ENCODE results near the gene FUCA2. TPM values are rescaled to one million over a fixed set of nuclear protein-coding genes. Genes with fewer than 3 reads are reported as not detected.
"Not testable (repeated sequence)": the region's sequence is repeated elsewhere in the genome, so short reads cannot be mapped to it uniquely, and the experiment has no call there.

FUCA2 gene
- total RNA-seq, 1 donor from 2014 or later = 52.3 TPM

DNA sequence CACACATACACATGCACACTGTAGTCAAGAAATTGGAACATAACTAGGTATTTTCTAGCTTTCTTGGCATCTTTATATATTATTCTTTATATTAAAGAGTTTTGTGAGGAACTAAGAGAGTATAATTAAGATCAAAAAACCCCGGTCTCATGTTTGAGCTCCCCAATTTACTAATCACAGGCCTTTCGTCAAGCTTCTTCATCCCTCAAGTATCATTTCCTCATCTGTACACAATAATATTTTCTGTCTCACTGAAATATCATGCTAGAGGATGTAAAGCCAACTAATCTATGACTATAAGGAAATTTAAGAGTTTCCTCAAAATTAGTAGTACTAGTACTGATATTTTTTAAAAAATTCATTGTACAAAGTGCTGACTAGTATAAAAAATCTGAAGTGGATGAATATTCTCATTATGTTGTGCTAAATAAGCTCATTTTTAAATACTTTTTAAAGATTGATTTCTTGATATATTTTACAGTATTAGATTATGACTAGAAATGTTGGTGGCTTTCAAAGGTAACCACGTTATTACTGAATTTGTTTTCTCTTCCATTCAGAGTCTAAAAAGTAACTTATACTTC lies 32.9 kb downstream of the FUCA2 start:
- no peak overlapping the region for H3K27ac Mint-ChIP-seq
- no peaks in the 10 kb centered on the region for H3K27me3 Mint-ChIP-seq (ENCODE audit: low read depth)
- no peaks in the 10 kb centered on the region for H3K4me1 Mint-ChIP-seq
- peaks cover 38% of the 10 kb centered on the region for H3K36me3 Mint-ChIP-seq
- no peaks in the 10 kb centered on the region for H3K9me3 Mint-ChIP-seq
- DNase-seq (ENCODE audit: low spot score in 2 of 2, unreplicated experiment in 2 of 2) = no peak
- no peak overlapping the region for H3K4me3 Mint-ChIP-seq
- TF ChIP-seq, protein P1, sequence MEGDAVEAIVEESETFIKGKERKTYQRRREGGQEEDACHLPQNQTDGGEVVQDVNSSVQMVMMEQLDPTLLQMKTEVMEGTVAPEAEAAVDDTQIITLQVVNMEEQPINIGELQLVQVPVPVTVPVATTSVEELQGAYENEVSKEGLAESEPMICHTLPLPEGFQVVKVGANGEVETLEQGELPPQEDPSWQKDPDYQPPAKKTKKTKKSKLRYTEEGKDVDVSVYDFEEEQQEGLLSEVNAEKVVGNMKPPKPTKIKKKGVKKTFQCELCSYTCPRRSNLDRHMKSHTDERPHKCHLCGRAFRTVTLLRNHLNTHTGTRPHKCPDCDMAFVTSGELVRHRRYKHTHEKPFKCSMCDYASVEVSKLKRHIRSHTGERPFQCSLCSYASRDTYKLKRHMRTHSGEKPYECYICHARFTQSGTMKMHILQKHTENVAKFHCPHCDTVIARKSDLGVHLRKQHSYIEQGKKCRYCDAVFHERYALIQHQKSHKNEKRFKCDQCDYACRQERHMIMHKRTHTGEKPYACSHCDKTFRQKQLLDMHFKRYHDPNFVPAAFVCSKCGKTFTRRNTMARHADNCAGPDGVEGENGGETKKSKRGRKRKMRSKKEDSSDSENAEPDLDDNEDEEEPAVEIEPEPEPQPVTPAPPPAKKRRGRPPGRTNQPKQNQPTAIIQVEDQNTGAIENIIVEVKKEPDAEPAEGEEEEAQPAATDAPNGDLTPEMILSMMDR (IDR thresholded peaks at IDR 0.05; ENCODE audit: unreplicated experiment) = no peak

DNA sequence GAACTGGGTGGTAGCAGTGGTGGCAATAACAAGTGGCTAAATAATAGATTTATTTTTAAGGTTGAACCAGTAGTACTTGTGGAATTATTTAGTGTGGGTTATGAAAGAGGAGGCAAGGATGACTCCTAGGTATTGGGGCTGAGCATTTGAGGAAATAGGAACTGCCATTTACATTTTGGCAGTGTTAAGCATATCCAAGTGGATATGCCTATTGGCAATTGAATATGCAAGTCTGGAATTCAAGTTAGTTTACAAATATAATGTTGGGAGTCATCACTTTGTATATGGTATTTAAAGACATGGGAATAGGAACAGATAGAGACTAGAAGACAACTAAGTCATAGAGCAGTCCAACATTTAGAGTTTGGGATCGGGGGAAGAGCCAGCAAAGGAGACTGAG lies 35.0 kb downstream of the FUCA2 start:
- Mint-ChIP-seq H3K9me3 (no peaks in the 10 kb centered on the region), H3K4me1 (no peaks in the 10 kb centered on the region), H3K4me3 (no peak overlapping the region), H3K27me3 (ENCODE audit: low read depth) (no peaks in the 10 kb centered on the region), H3K36me3 (peaks cover 47% of the 10 kb centered on the region), H3K27ac (no peak overlapping the region)
- TF ChIP-seq, protein P1 (IDR thresholded peaks at IDR 0.05; ENCODE audit: unreplicated experiment) = no peak
- no peak for DNase-seq (ENCODE audit: low spot score in 2 of 2, unreplicated experiment in 2 of 2)

DNA sequence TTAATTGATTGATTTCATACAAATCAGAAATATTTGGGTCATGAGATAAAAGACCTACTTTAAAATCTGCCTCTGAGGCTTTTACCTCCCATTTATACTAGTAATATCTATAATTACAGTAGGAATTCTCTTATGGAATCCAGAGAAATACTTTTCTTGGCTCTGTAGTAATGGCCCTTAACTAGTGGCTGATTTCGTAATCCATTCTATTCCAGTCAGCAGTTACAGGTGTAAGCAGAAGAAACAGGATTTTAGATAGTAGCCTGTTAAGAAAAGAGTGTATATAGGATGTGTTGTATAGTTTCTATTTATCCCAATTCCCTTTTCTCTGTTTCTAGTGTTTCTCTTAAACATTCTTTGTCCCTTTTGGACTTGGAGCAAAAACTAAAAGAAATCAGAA lies 39.7 kb downstream of the FUCA2 start:
- Mint-ChIP-seq H3K4me3 (no peak overlapping the region), H3K4me1 (no peaks in the 10 kb centered on the region), H3K36me3 (peaks cover 42% of the 10 kb centered on the region), H3K27ac (no peak overlapping the region), H3K9me3 (no peaks in the 10 kb centered on the region), H3K27me3 (ENCODE audit: low read depth) (no peaks in the 10 kb centered on the region)
- DNase-seq (ENCODE audit: low spot score in 2 of 2, unreplicated experiment in 2 of 2) = no peak
- TF ChIP-seq, protein P1 (IDR thresholded peaks at IDR 0.05; ENCODE audit: unreplicated experiment) = no peak

DNA sequence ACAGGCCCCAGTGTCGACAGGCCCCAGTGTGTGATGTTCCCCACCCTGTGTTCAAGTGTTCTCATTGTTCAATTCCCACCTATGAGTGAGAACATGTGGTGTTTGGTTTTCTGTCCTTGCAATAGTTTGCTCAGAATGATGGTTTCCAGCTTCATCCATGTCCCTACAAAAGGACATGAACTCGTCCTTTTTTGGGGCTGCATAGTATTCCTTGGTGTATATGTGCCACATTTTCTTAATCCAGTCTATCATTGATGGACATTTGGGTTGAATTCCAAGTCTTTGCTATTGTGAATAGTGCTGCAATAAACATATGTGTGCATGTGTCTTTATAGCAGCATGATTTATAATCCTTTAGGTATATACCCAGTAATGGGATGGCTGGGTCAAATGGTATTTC lies 42.7 kb downstream of the FUCA2 start:
- H3K4me3 Mint-ChIP-seq; H3K9me3 Mint-ChIP-seq; H3K4me1 Mint-ChIP-seq; H3K27ac Mint-ChIP-seq; DNase-seq (ENCODE audit: low spot score in 2 of 2, unreplicated experiment in 2 of 2); H3K27me3 Mint-ChIP-seq (ENCODE audit: low read depth): not testable (repeated sequence)
- peaks cover 19% of the 10 kb centered on the region for H3K36me3 Mint-ChIP-seq

- no peaks in the 10 kb centered on the region for H3K4me1 Mint-ChIP-seq
- TF ChIP-seq, protein P1 (IDR thresholded peaks at IDR 0.05; ENCODE audit: unreplicated experiment) = no peak
- H3K27ac Mint-ChIP-seq = no peak overlapping the region
- H3K36me3 Mint-ChIP-seq = peaks cover 15% of the 10 kb centered on the region
- H3K9me3 Mint-ChIP-seq = no peaks in the 10 kb centered on the region
- DNase-seq (ENCODE audit: low spot score in 2 of 2, unreplicated experiment in 2 of 2) = no peak
- no peak overlapping the region for H3K4me3 Mint-ChIP-seq
- no peaks in the 10 kb centered on the region for H3K27me3 Mint-ChIP-seq (ENCODE audit: low read depth)
Measured at GRCh38 chr6:143468026-143468425, 43.5 kb downstream of the FUCA2 start.

- Mint-ChIP-seq H3K9me3 (no peaks in the 10 kb centered on the region), H3K4me3 (no peak overlapping the region), H3K27ac (no peak overlapping the region), H3K27me3 (ENCODE audit: low read depth) (no peaks in the 10 kb centered on the region), H3K36me3 (peaks cover 20% of the 10 kb centered on the region), H3K4me1 (no peaks in the 10 kb centered on the region)
- DNase-seq (ENCODE audit: low spot score in 2 of 2, unreplicated experiment in 2 of 2) = no peak
- TF ChIP-seq, protein P1 (IDR thresholded peaks at IDR 0.05; ENCODE audit: unreplicated experiment) = no peak
Measured at GRCh38 chr6:143465546-143465945, 46.0 kb downstream of the FUCA2 start.

All from mesothelial cell of epicardium (in vitro differentiated cells).